Breast epithelium (tissue), 4 donors: ENCODE data around the gene UFD1. TPM values are rescaled to one million over a fixed set of nuclear protein-coding genes. Genes with fewer than 3 reads are reported as not detected.

Source experiments
- DNase-seq, 2 donors: peaks; one replicate each; pipeline ENCODE4 v3.0.0-alpha.2; 2019; ENCODE audit warnings: low spot score in 2 of 2
- H3K27ac ChIP-seq, 2 donors: fragments of 200-600 bp; sonication (generic) in 1 of 2; one replicate each; pipeline ENCODE4 v1.5.1; 2016 to 2019; ENCODE audit warnings: mild to moderate bottlenecking in 1 of 2
- H3K27me3 ChIP-seq, 2 donors: fragments of 200-600 bp; sonication (generic) in 1 of 2; one replicate each; pipeline versions ENCODE4 v1.5.1 to v1.6.0; 2017 to 2019; ENCODE audit warnings: control low read depth in 1 of 2, mild to moderate bottlenecking in 1 of 2
- H3K36me3 ChIP-seq: fragments of 200-600 bp; one replicate; pipeline ENCODE4 v1.5.1; 2019
- H3K4me1 ChIP-seq, 2 donors: fragments of 200-600 bp; sonication (generic); one replicate each; pipeline ENCODE4 v1.5.1; 2016 to 2019; ENCODE audit warnings: control low read depth in 1 of 2
- H3K4me3 ChIP-seq, 3 donors: fragments of 200-600 bp; sonication (generic); 1 replicate in 2 of 3; 2 replicates in 1 of 3; pipeline ENCODE4 v1.5.1; 2016 to 2019; ENCODE audit warnings: mild to moderate bottlenecking in 3 of 3, moderate library complexity in 2 of 3
- H3K9me3 ChIP-seq, 2 donors: fragments of 200-600 bp; sonication (generic) in 1 of 2; one replicate each; pipeline ENCODE4 v1.5.1; 2016 to 2019; ENCODE audit warnings: control low read depth in 1 of 2
- POLR2A ChIP-seq: fragments of 450-650 bp; IDR thresholded peaks from one replicate; pipeline ENCODE4 v1.6.1; 2016; ENCODE audit warnings: antibody characterized with exemption, mild to moderate bottlenecking, moderate library complexity
- POLR2AphosphoS5 ChIP-seq, 3 donors: sonication (generic); formaldehyde crosslinking; IDR thresholded peaks; one replicate each; pipeline ENCODE4 v1.6.1; 2017; ENCODE audit warnings: antibody characterized with exemption in 3 of 3
- intact Hi-C: fragments of 100-400 bp; cut with DNase I; formaldehyde crosslinking; loops from one replicate; pipeline ENCODE4 v1.15.1; 2023; ENCODE audit warnings: low total_unique reads
- total RNA-seq, 3 donors: library from RNA; depleted of rRNA; stranded (reverse); fragments of >200 nt; gene quantifications; one replicate each; pipeline ENCODE4 v1.1.0, GENCODE V29; 2016
- TF ChIP-seq, protein P1 (sequence below), 3 donors: fragments of 450-650 bp; IDR thresholded peaks; one replicate each; pipeline ENCODE4 v1.5.1; 2016 to 2017; ENCODE audit warnings: antibody characterized with exemption in 3 of 3, mild to moderate bottlenecking in 3 of 3, moderate library complexity in 3 of 3

Gene UFD1
- total RNA-seq, 3 donors from 2014 or later, result 30.8 to 51.0 (median 31.8) TPM

DNA sequence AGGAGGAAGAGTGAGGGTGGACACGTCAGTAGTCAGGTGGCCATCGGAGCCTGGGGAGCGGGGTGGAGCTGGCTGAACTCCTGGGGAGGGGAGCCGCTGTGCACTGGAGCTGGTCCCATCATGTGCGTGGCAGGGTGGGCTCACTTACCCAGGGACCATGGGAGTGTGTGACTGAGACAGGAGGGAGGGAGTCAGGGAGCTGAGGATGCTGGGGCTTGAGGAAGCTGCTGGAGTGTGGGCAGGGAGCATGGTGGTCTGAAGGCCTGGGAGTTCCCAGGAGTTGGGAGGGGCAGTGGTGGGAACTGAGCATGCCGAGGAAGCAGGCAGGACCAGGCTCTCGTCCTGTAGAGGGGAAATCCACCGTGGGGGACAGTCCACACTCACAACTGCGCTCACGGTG is 27.2 kb upstream of the UFD1 start:
- no peaks in the 10 kb centered on the region for H3K27me3 ChIP-seq
- TF ChIP-seq POLR2A (no peak), POLR2AphosphoS5 (IDR thresholded peaks at IDR 0.05) (no peak)
- TF ChIP-seq, protein P1, sequence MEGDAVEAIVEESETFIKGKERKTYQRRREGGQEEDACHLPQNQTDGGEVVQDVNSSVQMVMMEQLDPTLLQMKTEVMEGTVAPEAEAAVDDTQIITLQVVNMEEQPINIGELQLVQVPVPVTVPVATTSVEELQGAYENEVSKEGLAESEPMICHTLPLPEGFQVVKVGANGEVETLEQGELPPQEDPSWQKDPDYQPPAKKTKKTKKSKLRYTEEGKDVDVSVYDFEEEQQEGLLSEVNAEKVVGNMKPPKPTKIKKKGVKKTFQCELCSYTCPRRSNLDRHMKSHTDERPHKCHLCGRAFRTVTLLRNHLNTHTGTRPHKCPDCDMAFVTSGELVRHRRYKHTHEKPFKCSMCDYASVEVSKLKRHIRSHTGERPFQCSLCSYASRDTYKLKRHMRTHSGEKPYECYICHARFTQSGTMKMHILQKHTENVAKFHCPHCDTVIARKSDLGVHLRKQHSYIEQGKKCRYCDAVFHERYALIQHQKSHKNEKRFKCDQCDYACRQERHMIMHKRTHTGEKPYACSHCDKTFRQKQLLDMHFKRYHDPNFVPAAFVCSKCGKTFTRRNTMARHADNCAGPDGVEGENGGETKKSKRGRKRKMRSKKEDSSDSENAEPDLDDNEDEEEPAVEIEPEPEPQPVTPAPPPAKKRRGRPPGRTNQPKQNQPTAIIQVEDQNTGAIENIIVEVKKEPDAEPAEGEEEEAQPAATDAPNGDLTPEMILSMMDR (IDR thresholded peaks at IDR 0.05), result no peak
- no peak overlapping the region for H3K4me3 ChIP-seq
- intact Hi-C loops, result loop anchor here (1.0 kb wide), 1 partner anchor 10 kb away; no protein-coding TSS in a partner anchor
- no peak for DNase-seq
- no peaks in the 10 kb centered on the region for H3K9me3 ChIP-seq
- no peaks in the 10 kb centered on the region for H3K36me3 ChIP-seq
- no peak overlapping the region for H3K27ac ChIP-seq
- no peaks in the 10 kb centered on the region for H3K4me1 ChIP-seq

DNA sequence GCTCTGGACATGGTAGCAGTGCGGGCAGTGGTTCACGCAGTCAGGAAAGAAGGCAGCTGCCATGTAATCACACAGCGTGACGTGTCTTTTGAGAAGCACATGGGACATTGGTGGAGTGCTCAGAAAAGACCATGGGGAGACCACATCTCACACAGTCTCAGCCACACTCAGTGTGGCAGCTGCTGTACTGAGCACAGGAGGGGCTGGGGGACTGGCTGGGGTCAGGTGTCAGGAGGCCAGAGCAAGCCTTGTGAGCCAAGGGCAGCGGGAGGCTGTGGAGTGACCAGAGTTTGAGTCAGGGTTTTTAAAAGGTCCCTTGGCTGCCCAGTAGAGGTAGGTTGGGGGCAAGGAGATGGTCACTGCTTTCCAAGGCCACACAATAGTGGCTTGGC is 26.7 kb upstream of the UFD1 start:
- Histone ChIP-seq H3K9me3 (no peaks in the 10 kb centered on the region), H3K4me3 (no peak overlapping the region), H3K4me1 (no peaks in the 10 kb centered on the region), H3K36me3 (no peaks in the 10 kb centered on the region), H3K27me3 (no peaks in the 10 kb centered on the region), H3K27ac (no peak overlapping the region)
- TF ChIP-seq, protein P1 (IDR thresholded peaks at IDR 0.05), result no peak
- TF ChIP-seq POLR2A (no peak), POLR2AphosphoS5 (IDR thresholded peaks at IDR 0.05) (no peak)
- intact Hi-C loops, result loop anchor here (1.0 kb wide), 1 partner anchor 9 kb away; no protein-coding TSS in a partner anchor
- no peak for DNase-seq

GRCh38 chr22:19504900-19505734 is 26.1 kb upstream of the UFD1 start:
- Histone ChIP-seq H3K36me3 (no peaks in the 10 kb centered on the region), H3K27ac (no peak overlapping the region), H3K9me3 (no peaks in the 10 kb centered on the region), H3K4me3 (no peak overlapping the region), H3K27me3 (no peaks in the 10 kb centered on the region), H3K4me1 (no peaks in the 10 kb centered on the region)
- intact Hi-C loops, result no loop called here
- TF ChIP-seq POLR2A (no peak), POLR2AphosphoS5 (IDR thresholded peaks at IDR 0.05) (no peak)
- TF ChIP-seq, protein P1 (IDR thresholded peaks at IDR 0.05), result no peak
- no peak for DNase-seq

- no peaks in the 10 kb centered on the region for H3K36me3 ChIP-seq
- DNase-seq, result no peak
- no peak overlapping the region for H3K27ac ChIP-seq
- H3K4me3 ChIP-seq, result no peak overlapping the region
- no peaks in the 10 kb centered on the region for H3K9me3 ChIP-seq
- H3K27me3 ChIP-seq, result no peaks in the 10 kb centered on the region
- TF ChIP-seq, protein P1 (IDR thresholded peaks at IDR 0.05), result no peak
- TF ChIP-seq POLR2AphosphoS5 (IDR thresholded peaks at IDR 0.05), result no peak
- TF ChIP-seq POLR2A, result no peak
- no peaks in the 10 kb centered on the region for H3K4me1 ChIP-seq
- intact Hi-C loops, result no loop called here
These were observed 24.9 kb upstream of the UFD1 start for GRCh38 chr22:19503869-19504268.

- Histone ChIP-seq H3K9me3 (no peaks in the 10 kb centered on the region), H3K4me3 (no peak overlapping the region), H3K27ac (no peak overlapping the region), H3K27me3 (no peaks in the 10 kb centered on the region), H3K36me3 (no peaks in the 10 kb centered on the region), H3K4me1 (no peaks in the 10 kb centered on the region)
- intact Hi-C loops, result no loop called here
- DNase-seq, result no peak
- TF ChIP-seq POLR2A (no peak), POLR2AphosphoS5 (IDR thresholded peaks at IDR 0.05) (no peak)
- TF ChIP-seq, protein P1 (IDR thresholded peaks at IDR 0.05), result no peak
These were observed 24.4 kb upstream of the UFD1 start for GRCh38 chr22:19503367-19503766.
